ENCODE measurements around the gene AKR1C2.
"Not testable (repeated sequence)": the region's sequence is repeated elsewhere in the genome, so short reads cannot be mapped to it uniquely, and the experiment has no call there.

Gene AKR1C2

DNA sequence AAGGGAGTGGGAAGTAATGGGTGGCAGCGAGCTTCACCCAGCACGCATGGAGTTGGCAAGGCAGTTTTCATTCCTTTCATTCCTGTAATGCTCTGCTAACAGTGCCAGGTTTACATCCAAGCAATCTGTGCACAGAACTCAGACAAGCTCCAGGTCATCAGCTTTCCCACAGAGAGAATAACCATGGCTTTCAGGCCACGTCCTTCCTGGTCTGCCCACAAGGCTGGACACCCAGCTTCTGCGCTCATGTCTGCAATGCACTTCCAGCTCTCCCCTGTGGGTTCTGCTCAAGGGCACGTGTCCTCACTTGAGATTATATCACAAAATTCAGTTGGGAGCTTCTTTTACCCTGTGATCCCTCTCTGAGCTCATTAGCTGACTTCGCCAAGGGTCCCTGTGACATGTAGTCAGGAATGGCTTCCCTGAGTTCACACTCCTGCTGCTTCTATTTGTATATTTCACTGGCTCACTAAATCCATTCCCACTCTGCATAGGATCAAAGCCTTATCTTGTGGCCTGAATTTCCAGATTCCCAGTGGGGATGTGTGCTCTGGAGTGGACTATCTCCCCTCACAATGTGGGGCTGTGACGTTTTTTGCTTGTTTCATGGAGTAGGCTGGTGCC, 18.6 kb downstream of the AKR1C2 start:
- no peak for DNase-seq

DNA sequence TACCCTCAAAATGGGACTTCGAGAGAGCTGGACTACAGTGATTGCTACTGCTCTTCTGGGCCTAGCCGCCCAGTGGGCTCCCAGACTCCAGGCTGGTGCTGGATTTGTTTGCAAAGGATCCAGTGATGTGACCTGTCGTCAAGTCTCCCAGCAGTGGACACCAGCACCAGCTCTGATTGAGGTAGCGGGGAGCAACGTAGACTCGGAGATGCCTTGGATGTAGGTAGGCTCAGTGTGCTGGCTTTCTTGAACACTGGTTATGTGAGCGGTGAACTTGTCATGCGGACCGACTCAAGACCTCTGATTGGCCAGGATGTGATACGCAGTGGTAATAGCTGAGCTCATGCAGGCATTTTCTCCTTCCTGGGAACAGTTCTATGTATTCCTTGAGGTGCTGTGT, 19.4 kb downstream of the AKR1C2 start:
- no peak for DNase-seq

DNA sequence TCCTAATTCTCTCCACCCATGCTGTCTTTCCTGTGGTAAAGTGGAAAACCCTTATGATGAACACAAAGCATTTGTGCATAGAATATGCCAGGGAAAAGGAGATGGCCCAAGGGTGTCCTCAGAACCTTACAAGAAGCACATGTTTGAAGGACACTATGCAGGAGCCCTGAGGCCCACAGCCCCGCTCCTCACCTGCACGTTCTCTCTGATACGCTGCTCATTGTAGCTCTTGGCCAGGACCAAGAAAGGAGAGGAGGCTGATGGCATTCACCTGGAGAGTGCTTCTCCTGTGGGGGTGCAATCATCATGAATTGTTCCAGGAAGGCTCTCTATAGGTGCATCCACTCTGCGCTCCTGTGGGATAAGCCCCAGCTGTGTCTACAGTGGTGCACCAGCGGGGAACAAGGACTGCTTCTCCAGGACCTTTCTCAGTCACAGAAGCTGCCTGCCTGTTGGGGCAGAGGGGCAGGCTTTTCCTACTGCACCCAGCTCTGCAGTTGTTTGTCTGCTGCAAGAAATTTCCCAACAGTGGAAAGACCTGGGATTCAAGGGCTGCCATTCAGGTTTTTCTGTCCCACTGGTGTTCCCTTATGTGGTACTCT, 19.9 kb downstream of the AKR1C2 start:
- DNase-seq, result no peak

DNA sequence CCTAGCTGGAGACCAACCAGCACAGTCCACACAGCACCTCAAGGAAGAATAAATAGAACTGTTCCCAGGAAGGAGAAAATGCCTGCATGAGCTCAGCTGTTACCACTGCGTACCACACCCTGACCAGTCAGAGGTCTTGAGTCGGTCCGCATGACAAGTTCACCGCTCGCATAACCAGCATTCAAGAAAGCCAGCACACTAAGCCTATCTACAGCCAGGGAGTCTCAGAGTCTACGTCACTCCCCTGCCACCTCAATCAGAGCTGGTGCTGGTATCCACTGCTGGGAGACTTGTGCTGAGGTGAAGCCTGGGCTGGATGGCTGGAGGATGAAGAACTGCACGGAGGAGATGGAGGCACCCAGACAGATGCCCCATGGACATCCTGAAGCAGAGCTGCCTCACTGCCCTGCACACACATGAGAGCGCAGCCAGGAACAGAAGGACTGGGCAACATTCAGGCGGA, 20.9 kb downstream of the AKR1C2 start:
- no peak for DNase-seq

DNA sequence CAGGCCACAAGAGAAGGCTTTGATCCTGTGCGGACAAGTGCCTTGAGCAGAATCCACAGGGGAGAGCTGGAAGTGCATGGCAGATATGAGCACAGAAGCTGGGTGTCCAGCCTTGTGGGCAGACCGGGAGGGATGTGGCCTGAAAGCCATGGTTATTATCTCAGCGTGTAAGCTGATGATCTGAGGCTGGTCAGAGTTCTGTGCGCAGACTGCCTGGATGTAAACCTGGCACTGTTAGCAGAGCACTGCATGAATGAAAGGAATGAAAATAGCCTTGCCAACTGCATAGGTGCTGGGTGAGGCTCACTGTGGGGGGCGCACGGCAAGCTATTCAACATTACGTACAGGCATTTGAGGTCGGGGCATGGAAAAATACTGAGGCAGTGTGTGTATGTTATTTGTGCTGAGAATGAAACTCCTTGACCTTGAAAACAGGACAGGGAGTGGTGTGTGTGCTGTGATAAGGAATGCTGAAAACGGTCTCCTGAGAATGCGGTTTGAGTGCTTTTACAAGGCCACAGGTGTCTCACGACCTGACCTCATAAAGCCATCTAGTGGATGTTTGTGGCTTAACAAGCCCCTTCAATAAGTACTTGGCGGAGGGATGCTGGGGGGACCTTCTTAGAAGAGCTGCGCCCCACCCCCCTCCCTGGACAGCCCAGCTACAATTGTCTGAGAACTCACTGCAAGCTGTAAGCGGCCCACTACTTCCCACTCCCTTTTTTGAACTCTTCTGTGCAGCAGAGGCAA, 21.8 kb downstream of the AKR1C2 start:
- no peak for DNase-seq

DNA sequence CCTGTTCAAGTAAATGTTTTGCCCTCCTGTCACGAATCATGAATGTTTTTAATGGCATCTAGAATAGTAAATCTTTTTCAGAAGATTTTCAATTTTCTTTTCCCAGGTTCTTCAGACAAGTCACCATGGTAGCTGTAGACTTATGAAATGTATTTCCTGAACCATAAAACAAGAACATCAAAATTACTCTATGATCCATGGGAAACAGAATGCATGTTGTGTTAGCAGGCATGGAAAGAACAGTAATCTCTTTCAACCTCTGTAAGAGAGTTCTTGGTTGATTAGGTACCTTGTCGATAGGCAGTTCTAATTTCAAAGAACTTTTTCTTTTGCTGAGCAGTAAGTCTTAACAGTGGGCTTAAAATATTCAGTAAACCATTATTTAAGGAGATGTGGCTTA, 22.9 kb downstream of the AKR1C2 start:
- DNase-seq, result no peak

DNA sequence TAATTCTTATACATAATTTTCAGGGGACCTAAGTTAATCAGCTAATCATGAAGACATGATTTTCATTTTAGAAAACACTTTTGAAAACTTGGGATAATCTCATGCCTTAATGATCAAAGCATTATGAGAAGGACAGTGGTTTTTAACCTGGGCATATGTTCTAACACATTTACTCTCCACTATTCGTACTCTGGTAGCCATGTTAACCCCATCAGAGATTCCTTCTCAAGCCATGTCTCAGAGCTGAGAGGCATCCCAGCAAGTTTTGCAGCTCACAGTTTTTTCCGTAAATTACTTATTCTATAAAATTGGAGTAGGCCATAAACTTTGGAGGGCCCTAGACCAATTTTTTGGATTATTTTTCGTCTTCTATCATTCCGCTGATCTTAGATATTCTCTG, 24.8 kb downstream of the AKR1C2 start:
- DNase-seq, result no peak

DNA sequence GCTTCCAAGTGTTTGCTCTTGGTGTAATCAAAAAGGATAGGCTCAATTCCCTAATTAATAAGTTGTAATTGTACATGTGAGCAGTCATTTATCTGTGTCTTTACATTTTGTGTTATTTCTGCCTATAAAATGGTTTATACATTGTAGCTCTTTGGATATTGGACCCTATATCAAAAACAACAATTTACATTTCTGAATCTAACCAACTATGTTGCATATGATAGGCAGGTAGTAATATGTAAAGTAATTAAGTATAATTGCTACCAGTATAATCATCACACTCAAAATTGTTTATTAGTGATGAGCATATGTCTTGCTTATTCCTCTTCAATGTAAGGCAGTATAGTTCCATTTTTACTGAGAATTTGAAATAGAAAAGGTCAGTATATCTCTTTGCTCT, 26.6 kb downstream of the AKR1C2 start:
- DNase-seq, result no peak

DNA sequence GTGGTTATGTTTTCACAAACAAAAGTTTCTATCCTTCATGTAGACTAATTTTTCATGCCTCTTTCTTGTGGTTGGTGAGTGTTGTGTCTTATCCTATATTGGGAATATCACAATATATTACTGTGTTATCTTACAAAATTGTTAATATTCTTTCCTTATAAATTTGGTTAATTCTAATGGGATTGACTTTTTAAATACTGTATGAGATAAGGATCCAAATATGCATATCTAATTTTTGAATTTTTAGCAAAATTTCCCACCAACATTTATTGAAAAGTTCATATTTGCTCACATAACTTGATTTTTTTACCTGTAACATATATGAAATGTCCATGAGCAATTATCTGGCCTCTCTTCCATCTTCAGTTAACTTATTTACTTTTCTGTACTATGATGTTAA, 29.3 kb downstream of the AKR1C2 start:
- DNase-seq, result not testable (repeated sequence)

DNA sequence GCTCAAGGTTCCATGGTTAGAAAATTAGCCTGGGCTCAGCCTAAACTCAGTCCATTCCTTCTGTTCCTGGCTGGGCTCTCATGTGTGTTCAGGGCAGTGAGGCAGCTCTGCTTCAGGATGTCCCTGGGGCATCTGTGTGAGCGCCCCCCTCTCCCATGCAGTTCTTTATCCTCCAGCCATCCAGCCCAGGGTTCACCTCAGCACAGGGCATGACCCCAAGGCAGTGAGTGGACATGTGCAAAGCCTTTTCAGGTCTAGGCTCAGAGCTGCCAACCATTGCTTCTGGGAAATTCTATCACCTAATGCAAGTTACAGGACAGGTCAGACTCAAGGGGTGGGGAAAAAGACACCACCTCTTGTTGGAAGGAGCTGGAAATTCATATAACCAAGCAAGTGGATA, 30.4 kb downstream of the AKR1C2 start:
- DNase-seq, result not testable (repeated sequence)

DNA sequence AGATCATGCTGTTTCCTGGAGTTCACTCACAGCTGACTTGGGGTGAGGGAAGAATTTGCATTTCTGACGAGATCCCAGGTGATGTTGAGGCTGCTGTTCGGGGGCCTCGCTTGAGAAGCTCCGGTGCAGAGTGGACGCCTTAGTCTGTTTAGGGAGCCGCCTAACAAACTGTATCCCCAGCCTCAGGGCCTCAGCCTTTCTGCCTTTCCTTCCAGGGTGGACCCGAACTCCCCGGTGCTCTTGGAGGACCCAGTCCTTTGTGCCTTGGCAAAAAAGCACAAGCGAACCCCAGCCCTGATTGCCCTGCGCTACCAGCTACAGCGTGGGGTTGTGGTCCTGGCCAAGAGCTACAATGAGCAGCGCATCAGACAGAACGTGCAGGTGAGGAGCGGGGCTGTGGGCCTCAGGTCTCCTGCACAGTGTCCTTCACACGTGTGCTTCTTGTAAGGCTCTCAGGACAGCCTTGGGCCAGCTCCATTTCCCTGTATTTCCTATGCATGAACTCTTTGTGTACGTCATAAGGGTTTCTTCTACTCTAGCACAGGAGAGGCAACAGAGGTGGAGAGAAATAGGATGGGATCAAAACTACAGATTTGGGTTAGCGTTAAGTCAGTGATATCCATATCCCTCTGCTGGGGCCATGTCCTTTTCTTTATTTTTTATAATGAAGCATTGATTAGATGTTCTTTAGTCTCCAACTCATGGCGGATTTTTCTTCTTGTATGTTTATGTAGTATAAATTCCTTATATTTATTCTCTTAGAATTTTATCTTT, 31.1 kb downstream of the AKR1C2 start:
- DNase-seq, result not testable (repeated sequence)

DNA sequence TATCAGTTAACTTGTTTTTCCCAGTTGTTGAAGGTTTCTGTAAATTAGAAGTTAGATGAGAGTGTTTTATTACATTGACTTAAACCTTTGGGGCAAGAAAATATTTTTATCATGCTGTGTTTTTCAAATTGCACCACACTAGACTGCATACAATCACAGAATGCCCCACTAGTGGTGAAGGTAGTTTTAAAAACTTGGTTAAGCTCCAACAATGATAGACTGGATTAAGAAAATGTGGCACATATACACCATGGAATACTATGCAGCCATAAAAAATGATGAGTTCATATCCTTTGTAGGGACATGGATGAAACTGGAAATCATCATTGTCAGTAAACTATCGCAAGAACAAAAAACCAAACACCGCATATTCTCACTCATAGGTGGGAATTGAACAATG, 33.3 kb downstream of the AKR1C2 start:
- DNase-seq, result not testable (repeated sequence)

DNA sequence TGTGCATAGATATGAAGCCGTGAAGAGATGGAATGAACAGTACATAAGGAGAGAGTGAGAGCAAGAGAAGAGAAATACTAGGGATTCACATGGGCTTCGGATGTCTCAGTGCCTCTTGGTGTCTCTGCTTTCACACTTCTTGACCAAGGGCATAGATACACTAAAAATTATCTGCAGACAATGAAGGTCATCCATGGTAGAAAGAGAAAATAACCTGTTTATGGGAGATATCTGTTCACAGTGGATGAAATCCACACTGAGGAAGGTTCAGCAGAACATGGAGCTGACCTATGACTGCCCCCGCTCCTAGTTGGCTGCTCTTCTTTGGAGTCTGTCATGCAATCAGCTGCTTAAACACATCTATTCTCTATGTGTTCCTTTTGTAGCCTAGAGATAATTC, 34.4 kb downstream of the AKR1C2 start:
- not testable (repeated sequence) for DNase-seq

DNA sequence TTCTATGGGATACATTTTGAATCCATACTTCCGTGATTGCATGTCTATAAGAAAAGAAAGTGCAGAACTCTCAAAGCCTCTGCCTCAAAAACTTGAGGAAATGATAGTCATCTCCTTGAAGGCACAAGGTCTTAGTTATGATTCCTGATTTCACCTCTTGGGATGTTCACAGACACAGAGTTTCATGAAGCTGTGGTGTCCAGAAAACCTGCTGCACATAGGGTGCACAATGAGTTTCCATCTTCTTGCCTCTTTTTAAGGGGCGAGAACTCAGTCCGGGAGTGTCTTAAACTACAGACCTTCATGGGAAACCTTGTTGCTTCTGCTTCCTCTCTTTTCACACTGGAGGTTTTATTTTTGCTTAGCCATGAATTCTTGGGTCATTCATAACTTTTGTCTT, 36.5 kb downstream of the AKR1C2 start:
- not testable (repeated sequence) for DNase-seq

DNA sequence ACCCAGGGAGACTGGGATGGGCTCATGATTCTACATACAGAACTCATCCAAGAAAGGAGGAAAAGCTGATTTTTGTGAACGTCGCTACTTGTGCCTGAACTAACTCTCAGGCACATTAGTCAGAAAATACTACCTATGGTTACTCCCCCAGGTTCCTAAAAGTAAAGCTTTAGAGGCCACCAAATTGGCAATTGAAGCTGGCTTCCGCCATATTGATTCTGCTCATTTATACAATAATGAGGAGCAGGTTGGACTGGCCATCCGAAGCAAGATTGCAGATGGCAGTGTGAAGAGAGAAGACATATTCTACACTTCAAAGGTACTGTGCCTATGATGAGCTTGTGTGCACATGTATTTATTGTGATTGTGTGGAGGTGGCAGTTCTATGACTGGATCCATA, 37.9 kb downstream of the AKR1C2 start:
- DNase-seq, result not testable (repeated sequence)

DNA sequence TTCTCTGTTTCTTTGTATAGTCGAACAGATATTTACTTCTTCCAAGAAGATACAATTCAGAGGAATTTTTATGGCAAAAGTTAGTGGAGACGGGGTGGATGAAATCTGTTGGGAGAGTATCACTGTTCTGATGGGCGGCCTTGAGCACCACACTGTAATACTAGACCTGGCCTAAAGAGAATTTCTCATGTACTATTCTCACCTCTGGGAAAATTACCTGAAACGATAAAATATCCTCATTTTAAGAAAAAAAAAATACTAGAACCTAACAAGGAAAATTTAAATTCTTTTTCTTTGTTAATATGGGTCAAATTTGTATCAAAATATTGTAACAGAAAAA, 39.9 kb downstream of the AKR1C2 start:
- not testable (repeated sequence) for DNase-seq

DNA sequence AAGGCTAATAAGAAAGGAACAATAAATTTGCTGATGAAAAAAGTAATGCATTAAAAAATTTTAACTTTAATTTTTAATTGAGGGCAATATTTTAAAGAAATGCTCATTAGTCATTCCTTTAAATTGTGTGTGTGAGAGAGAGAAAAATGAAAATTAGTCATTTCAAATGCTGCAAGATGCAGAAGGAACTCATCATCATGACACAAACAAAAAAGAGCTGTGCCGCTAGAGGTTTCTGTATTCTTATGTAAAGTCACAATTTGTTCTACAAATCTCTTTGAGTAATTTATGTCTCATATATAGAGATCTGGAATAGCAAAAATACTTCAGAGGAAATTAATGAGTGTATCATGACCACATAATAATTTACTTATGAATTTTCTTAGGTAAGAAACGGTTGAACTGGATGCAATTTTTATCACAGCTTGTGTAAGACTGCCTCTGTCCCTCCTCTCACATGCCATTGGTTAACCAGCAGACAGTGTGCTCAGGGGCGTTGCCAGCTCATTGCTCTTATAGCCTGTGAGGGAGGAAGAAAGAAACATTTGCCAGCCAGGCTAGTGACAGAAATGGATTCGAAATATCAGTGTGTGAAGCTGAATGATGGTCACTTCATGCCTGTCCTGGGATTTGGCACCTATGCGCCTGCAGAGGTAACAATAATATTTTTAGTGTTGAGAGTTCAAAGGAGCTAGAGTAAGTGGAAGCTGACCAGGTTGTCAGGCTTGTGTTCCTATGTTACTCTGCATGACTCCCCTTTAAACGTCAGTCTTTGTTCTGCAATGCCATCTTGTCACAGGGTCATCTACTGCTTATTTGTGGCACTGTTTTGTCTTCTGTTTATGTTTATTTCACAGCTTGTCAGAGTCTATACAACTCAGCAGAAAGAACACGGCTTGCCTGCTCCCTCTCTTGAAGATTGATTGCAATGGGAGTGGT, 40.5 kb downstream of the AKR1C2 start, which contains the start of gene AKR1C1:
Gene AKR1C1, plus strand, starts transcription at position 540 of the 939 bp plus-strand sequence. Its CDS starts 30 bp downstream, at position 570.
- DNase-seq, result not testable (repeated sequence)

DNA sequence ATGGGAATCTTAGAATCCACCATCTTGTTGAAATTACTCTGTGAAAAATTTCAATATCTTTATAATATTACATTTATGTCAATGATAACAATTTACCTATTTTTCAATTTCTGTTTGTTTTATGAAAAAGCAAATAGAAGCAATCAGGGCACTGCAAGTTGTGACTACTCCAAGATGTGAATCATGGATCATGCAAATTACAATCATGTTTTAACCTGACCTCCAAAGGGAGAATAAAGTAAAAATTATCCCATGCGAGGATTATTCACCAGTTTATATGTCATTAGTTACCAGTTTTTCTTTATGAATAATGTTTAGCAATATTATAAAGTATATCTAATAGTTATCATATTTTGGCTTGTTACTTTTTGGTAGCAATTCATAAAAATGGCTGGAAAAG, 41.3 kb downstream of the AKR1C2 start:
- DNase-seq, result not testable (repeated sequence)

DNA sequence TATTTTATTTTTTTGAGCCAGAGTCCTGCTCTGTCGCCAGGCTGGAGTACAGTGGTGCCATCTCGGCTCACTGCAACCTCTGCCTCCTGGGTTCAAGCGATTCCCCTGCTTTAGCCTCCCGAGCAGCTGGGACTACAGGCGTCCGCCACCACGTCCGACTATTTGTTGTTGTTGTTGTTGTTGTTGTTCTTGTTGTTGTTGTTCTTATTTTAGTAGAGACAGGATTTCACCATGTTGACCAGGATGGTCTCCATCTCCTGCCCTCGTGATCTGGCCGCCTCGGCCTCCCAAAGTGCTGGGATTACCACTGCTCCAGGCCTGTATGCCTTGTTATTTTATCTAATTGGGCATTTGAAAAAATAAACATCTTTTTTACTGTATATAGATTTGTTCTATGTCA, 42.1 kb downstream of the AKR1C2 start:
- not testable (repeated sequence) for DNase-seq

DNA sequence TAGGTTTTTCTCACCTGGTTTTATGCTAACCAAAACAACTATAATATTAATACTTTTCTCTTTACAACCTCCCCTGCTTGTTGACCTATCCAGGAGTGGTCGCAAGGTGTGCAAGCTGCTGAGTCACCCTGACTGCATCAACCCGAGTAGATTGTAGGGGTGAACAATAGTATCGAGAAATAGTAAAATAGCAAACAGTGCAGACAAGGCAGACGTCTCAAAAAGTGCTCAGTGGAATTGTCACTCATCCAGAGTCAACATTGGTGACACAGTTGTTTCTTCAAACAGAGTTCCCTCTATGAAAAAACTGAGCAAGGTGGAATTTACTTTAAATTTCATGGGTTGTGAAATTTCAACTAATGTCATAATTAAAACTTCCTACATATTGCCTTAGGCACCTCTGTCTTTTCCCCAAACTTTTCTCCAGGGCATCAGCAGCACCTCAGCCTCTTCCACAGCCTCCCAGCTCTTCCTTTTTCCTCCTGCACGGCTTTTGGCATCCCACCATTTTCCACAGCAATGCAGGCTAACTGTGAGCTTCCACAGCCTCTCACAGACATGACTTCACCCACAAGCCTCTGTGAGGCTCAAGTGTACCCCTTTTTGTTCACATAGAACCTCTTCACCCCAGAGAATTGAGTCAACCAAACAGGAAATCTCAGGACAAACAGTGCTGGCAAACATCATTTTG, 46.6 kb downstream of the AKR1C2 start:
- DNase-seq, result not testable (repeated sequence)

DNA sequence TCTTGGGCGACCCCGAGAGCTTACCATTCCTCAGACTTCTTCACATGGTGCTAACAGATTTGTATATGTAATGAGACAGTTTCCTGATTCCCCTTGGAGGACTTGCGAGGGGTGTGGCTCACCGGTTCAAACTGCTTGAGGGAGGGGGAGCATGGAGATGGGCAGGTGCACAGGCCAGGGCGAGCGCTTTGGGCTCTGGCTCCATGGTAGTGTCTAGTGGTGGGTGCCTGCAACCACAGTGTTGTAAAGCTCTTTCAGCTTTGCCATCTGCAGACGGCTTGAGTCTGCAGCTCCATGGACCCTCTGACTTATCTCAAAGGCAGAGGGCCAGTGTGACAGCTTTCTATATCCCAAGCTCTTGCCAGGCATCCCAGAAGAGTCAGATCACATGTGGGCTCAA, 47.6 kb downstream of the AKR1C2 start:
- DNase-seq, result not testable (repeated sequence)

DNA sequence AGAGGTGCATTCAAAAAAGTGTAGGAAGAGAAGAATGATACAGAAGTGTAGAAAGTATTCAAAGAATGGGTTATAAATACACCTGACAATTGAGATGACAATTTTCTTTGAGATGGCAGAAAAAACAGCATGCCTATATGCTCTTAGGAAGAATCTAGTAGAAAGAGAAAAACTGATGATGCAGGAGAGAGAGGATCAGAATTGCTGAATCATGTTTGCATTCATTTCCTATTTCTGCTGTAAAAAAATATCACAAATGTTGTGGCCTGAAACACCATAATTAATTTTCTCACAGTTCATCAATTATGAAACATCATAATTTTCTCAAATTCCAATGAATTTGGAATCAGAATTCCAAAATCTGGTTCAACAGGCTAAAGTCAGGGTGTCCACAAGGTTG, 50.3 kb downstream of the AKR1C2 start:
- DNase-seq, result no peak

Data from NCI-H345 (cell line).